GM20000 (cell line): ENCODE measurements around the gene FGFBP3.
A peak's percentile ranks its signal among the peaks of the same experiment; 100 is the strongest.

Experiments used
- DNase-seq: peaks from one replicate; pipeline ENCODE4 v3.0.0; 2012; ENCODE audit warnings: low spot score
- CTCF ChIP-seq: IDR thresholded peaks from 2 replicates; pipeline ENCODE4 v1.5.1; 2012; ENCODE audit warnings: mild to moderate bottlenecking, control low read depth; ENCODE audit errors: extremely low read depth, missing control alignments

The FGFBP3 gene

GRCh38 chr10:91923371-91924211 is 14.3 kb upstream of the FGFBP3 start, which contains the start of gene BTAF1:
Gene BTAF1, plus strand, starts transcription at chr10:91923770. Its CDS starts 307 bp downstream, at chr10:91924077.
- TF ChIP-seq CTCF, result no peak
- peak; percentile 93 for DNase-seq

GRCh38 chr10:91919651-91920050 is 10.4 kb upstream of the FGFBP3 start:
- no peak for TF ChIP-seq CTCF
- no peak for DNase-seq

- DNase-seq, result no peak
- TF ChIP-seq CTCF, result no peak
Observed at GRCh38 chr10:91910467-91910866, 1.2 kb upstream of the FGFBP3 start.

- TF ChIP-seq CTCF, result peak; percentile 55
- peak; percentile 90 for DNase-seq
Observed at GRCh38 chr10:91908337-91909116, 759 bp downstream of the FGFBP3 start.

GRCh38 chr10:91907914-91908336 is 1.4 kb downstream of the FGFBP3 start:
- DNase-seq, result no peak
- TF ChIP-seq CTCF, result no peak

GRCh38 chr10:91907033-91907594 is 2.2 kb downstream of the FGFBP3 start:
- TF ChIP-seq CTCF, result no peak
- DNase-seq, result no peak
